T-helper 1 cell (primary cell): ENCODE data around the gene MYBBP1A.

ENCODE experiments used
- DNase-seq, 5 donors: peaks; one replicate each; pipeline ENCODE4 v3.0.0-alpha.2; 2012 to 2020

MYBBP1A gene

GRCh38 chr17:4565209-4566141 lies 10.3 kb upstream of the MYBBP1A start:
- peak in 3 of 5 donors; percentile 32 to 68 (median 48) for DNase-seq

GRCh38 chr17:4562015-4562969 lies 7.1 kb upstream of the MYBBP1A start:
- DNase-seq = no peak

GRCh38 chr17:4560837-4561256 lies 5.7 kb upstream of the MYBBP1A start:
- no peak for DNase-seq

GRCh38 chr17:4560421-4560820 lies 5.2 kb upstream of the MYBBP1A start, which contains the start of gene GGT6:
Gene GGT6, minus strand, starts transcription at chr17:4560577. Its CDS starts 56 bp downstream, at chr17:4560521.
- DNase-seq = no peak

- DNase-seq = no peak
Measured at GRCh38 chr17:4559966-4560365, 4.8 kb upstream of the MYBBP1A start.

- no peak for DNase-seq
Measured at GRCh38 chr17:4559139-4559791, 4.1 kb upstream of the MYBBP1A start.

- DNase-seq = no peak
Measured at GRCh38 chr17:4558347-4558971, 3.3 kb upstream of the MYBBP1A start.

GRCh38 chr17:4557626-4558346 lies 2.6 kb upstream of the MYBBP1A start:
- no peak for DNase-seq

GRCh38 chr17:4556996-4557395 lies 1.8 kb upstream of the MYBBP1A start:
- no peak for DNase-seq

GRCh38 chr17:4555873-4556759 lies 932 bp upstream of the MYBBP1A start:
- no peak for DNase-seq

GRCh38 chr17:4554441-4554996 lies 665 bp downstream of the MYBBP1A start:
- no peak for DNase-seq

- no peak for DNase-seq
Measured at GRCh38 chr17:4553669-4554068, 1.5 kb downstream of the MYBBP1A start.

- DNase-seq = no peak
Measured at GRCh38 chr17:4551796-4552525, 3.2 kb downstream of the MYBBP1A start.

GRCh38 chr17:4551141-4551540 lies 4.0 kb downstream of the MYBBP1A start:
- no peak for DNase-seq

GRCh38 chr17:4550534-4551039 lies 4.6 kb downstream of the MYBBP1A start:
- DNase-seq = no peak

GRCh38 chr17:4549781-4550533 lies 5.2 kb downstream of the MYBBP1A start:
- no peak for DNase-seq

- no peak for DNase-seq
Measured at GRCh38 chr17:4548721-4549531, 6.3 kb downstream of the MYBBP1A start.
